AG10803 (cell line): ENCODE results near the gene EPHA2.

ENCODE experiments used
- DNase-seq: peaks from one replicate; pipeline ENCODE4 v3.0.0; 2010; ENCODE audit warnings: low read depth
- H3K4me3 ChIP-seq: 2 replicates; pipeline ENCODE4 v1.5.1; 2011; ENCODE audit warnings: mild to moderate bottlenecking, low read length, control low read depth
- TF ChIP-seq, protein P1 (sequence below): conservative IDR thresholded peaks from 2 replicates; pipeline ENCODE4 v1.5.1; 2011; ENCODE audit warnings: mild to moderate bottlenecking, low read length, control low read depth, inconsistent platforms

Gene EPHA2

DNA sequence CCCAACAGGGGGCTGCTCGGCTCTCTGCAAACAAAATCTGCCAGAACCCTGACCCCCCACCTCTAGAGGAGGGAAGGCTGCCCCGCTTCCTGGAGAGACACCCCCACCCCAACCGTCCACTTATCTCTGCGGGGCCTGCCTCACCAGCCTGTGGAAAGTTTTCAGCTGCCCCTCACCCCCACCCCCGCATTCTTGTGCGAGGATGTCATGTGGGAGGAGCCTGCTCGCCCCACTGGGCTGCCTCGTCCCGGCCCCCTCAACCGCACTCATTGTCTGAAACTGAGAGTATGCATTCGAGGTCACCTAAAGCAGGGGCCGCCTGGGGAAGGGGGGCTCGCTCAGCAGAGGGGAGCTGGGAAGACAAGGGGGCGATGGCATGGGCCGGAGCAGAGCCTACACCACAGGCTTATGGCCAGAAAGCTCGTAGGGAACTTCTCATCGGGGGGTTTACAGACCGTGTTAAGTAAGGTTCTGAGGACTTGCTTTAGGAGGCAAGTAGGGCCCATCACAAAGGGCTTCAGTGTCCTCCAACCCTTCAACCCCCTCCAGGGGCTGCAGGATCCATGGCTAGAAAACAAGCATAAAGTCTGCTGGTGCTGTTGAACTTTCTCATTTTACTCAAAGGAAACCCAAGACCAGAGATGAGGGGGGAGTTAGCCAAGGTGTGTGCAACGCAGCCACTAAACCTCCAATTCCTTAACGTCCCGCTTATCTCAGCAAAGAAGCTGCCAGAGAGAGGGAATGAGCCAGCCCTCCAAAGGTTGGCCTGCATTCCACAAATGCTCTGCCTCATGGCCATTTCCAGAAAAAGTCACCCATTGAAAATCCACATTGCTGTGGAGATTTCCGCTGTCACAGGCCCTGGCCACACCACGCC, 9.4 kb downstream of the EPHA2 start:
- TF ChIP-seq, protein P1, sequence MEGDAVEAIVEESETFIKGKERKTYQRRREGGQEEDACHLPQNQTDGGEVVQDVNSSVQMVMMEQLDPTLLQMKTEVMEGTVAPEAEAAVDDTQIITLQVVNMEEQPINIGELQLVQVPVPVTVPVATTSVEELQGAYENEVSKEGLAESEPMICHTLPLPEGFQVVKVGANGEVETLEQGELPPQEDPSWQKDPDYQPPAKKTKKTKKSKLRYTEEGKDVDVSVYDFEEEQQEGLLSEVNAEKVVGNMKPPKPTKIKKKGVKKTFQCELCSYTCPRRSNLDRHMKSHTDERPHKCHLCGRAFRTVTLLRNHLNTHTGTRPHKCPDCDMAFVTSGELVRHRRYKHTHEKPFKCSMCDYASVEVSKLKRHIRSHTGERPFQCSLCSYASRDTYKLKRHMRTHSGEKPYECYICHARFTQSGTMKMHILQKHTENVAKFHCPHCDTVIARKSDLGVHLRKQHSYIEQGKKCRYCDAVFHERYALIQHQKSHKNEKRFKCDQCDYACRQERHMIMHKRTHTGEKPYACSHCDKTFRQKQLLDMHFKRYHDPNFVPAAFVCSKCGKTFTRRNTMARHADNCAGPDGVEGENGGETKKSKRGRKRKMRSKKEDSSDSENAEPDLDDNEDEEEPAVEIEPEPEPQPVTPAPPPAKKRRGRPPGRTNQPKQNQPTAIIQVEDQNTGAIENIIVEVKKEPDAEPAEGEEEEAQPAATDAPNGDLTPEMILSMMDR, result no peak
- H3K4me3 ChIP-seq, result peak overlapping the region; percentile 61
- DNase-seq, result peak; percentile 84

DNA sequence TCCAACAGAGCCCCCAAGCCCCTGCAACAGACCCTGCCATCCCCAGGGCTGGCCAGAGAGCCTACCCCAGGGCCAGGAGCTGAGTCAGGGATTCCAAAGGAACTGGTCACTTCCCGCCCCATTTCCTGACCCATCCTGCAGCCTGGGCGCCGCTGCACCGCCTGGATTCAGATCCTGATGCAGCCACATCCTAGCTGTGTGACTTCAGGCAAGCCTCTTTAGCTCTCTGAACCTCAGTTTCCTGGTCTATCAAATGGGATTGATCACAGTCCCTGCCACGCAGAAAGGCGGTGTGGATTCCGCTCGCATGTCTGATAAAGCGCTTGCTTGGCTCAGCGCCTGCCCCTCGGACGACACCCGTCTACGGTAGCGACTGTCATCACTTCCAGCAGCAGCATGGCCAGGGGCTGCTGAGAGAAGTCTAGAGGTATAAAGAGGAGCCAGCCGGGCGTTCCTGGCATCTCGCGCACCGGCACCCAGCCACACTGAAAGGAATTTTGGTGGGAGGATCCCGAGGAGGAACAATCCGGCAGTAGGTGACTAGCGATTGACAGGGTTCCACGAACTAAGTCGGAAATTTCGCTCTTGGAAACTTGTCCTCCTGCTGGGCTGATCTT, 10.1 kb downstream of the EPHA2 start:
- TF ChIP-seq, protein P1, result no peak; the same call in 1 of the 2 replicates
- peak overlapping the region; percentile 61 for H3K4me3 ChIP-seq
- peak; percentile 87 for DNase-seq

DNA sequence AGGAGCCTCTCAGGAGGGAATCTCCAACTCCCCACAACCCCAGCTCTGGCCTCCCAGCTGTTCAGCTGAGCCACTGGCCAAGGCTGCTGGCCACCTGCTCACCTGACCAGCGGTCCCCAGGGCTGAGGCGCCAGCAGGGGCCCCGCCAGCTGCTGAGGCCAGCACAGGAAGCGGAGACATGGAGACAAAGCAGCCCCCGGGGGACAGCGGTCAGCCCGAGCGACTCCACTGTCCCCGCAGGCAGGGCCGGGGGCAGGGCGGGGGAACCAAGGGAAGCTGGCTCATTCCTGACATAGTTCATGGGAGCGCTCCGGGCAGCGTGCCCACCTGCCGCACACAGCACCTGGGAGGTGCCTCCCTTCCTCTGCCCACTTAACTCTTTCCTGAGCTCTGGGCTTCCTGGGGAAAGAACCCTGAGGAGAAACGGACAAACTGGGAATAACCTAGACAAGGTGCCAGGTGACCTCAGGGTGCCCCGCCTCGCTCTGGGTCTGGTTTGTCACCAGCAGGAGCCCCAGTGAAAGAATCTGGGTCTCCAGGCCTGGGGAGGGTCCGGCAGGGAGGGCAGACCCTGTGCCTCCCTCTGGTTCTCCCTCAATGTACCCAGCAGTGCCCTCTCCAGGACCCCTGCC, 10.7 kb downstream of the EPHA2 start:
- DNase-seq, result peak; percentile 71
- TF ChIP-seq, protein P1, result no peak
- H3K4me3 ChIP-seq, result peak overlapping the region; percentile 61

DNA sequence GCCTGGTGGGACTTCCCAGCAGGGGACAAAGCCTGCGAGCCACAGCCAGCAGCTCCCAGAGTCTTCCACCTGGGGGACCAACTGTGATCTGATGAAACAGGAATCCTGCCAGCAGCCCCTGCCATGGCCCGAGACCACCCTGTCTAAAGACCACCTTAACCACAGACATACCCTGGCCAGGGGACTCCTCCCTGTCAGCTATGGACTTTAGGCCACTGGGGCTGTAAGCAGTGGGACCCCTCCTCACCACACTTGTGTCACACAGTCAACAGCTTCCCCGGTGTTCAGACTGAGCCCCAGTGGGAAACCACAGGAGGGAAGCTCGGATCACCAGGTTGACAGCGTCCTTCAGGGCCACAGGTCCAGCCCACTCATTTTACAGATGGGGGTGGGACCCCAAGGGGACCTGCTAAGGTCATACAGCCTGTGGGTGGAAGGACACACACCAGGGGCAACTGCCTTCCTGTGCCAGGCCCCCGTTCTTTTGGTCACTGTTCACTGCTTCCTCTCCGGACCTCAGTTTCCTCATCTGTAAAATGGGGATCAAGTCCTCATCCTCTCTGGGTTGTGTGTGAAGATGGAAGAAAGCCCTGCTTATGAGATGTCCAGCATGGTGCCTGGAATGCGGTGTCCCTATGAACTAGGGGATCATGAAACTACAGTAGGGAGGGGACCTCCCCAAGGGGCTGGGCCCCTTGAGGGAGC, 11.4 kb downstream of the EPHA2 start:
- TF ChIP-seq, protein P1, result no peak
- no peak overlapping the region for H3K4me3 ChIP-seq
- DNase-seq, result no peak

DNA sequence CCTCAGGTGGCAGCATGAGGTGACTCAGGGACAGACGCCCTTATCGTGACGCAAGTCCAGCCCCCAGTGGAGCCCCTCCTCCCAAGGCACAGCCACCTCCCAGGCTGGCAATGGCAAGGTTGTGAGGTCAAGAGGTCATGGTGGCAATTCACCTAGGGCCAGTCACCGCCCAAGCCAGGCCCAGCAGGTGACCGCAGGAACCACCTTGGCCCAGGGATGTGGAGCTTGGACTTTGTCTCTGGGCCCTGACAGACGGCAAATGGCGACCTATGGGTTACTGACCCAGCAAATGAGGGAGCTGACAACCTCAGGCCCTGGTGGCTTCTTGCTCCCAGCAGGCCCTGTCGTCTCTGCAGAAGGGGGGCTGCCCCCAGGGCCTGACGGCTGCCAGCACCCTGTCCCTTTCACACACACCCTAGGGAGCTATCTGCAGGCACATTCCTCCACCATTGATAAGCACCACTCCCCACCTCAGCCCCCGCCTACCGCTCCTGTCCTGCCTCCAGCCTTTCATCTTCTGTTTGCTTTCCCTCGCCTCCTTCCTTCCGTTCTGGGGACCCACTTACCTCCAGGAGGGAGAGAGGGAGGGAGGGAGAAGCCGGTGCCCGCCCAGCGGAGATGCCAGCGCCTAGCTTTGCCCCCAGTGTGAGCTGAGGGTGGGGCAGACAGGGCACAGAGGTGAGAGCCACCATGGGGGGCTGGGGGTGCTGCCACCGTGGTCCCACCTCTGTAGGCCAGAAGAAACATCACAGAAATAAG, 12.1 kb downstream of the EPHA2 start:
- TF ChIP-seq, protein P1, result no peak
- no peak overlapping the region for H3K4me3 ChIP-seq
- no peak for DNase-seq

DNA sequence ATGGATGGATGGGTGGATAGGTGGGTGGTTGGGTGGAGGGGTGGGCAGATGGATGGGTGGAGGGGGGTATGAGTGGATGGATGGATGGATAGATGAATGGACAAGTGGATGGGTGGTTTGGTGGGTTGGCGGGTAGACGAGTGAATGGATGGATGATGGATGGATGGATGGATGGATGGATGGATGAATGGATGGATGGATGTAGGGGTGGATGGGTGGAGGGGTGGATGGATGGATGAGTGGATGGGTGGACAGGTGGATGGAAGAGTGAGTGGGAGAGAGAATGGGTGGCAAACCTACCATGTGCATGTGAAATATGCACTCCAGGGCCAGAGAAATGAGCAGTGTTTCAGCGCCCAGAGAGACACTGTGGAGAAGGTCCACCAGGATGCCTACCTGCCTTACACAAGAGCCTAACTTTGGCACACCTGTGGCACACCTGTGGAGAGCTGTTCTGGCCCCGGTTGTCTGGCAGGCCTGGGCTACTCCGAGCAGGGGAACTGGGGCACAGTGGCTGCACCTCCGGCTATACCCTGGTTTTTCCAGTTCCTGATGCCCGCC, 12.8 kb downstream of the EPHA2 start:
- TF ChIP-seq, protein P1, result no peak
- no peak overlapping the region for H3K4me3 ChIP-seq
- no peak for DNase-seq
